Karpas-422 (cell line): Measurements from ENCODE around the gene CAMKMT. TPM values are rescaled to one million over a fixed set of nuclear protein-coding genes. Genes with fewer than 3 reads are reported as not detected.

Experiments
- DNase-seq: peaks from one replicate; pipeline ENCODE4 v3.0.0-alpha.2; 2015
- H2AFZ ChIP-seq: fragments of 200-600 bp; sonication (generic); 2 replicates; pipeline ENCODE4 v1.6.1; 2014; ENCODE audit warnings: antibody characterized with exemption, low read length, mixed read lengths
- H3K27ac ChIP-seq: fragments of 200-600 bp; sonication (generic); 2 replicates; pipeline ENCODE4 v1.5.1; 2014; ENCODE audit warnings: mild to moderate bottlenecking, low read length, moderate library complexity
- H3K27me3 ChIP-seq: fragments of 200-600 bp; sonication (generic); 2 replicates; pipeline ENCODE4 v1.6.1; 2014; ENCODE audit warnings: low read length, mixed read lengths
- H3K36me3 ChIP-seq: fragments of 200-600 bp; sonication (generic); 2 replicates; pipeline ENCODE4 v1.6.1; 2014; ENCODE audit warnings: low read length, mixed read lengths; ENCODE audit not compliant: insufficient read depth
- H3K4me1 ChIP-seq: fragments of 200-600 bp; sonication (generic); 2 replicates; pipeline ENCODE4 v1.6.1; 2014; ENCODE audit warnings: mild to moderate bottlenecking, low read length, mixed read lengths
- H3K4me2 ChIP-seq: fragments of 200-600 bp; sonication (generic); 2 replicates; pipeline ENCODE4 v1.6.1; 2014; ENCODE audit warnings: low read length, low read depth, mild to moderate bottlenecking; ENCODE audit not compliant: poor library complexity, severe bottlenecking
- H3K4me3 ChIP-seq: fragments of 200-600 bp; sonication (generic); 2 replicates; pipeline ENCODE4 v1.5.1; 2014; ENCODE audit warnings: mild to moderate bottlenecking, antibody characterized with exemption, low read length, mixed read lengths
- H3K79me2 ChIP-seq: fragments of 200-600 bp; sonication (generic); 2 replicates; pipeline ENCODE4 v1.6.1; 2014; ENCODE audit warnings: mild to moderate bottlenecking, low read length, mixed read lengths
- H3K9ac ChIP-seq: fragments of 200-600 bp; sonication (generic); 2 replicates; pipeline ENCODE4 v1.6.0; 2014; ENCODE audit warnings: low read length
- H3K9me2 ChIP-seq: fragments of 200-600 bp; sonication (generic), shearing (Covaris generic); replicated peaks from 2 replicates; pipeline ENCODE4 v1.6.0; 2014; ENCODE audit warnings: mild to moderate bottlenecking, low read length, moderate library complexity; ENCODE audit not compliant: insufficient read depth
- H3K9me3 ChIP-seq: fragments of 300-700, 200-600 bp; sonication (generic); 2 replicates; pipeline ENCODE4 v1.6.1; 2014; ENCODE audit warnings: low read length, mixed read lengths
- H4K20me1 ChIP-seq: fragments of 200-600 bp; sonication (generic); 2 replicates; pipeline ENCODE4 v1.6.1; 2014; ENCODE audit warnings: mild to moderate bottlenecking, antibody characterized with exemption, low read length, low read depth; ENCODE audit not compliant: insufficient read depth
- total RNA-seq: library from RNA; depleted of rRNA; stranded (reverse); fragments of >200 nt; shearing (Covaris generic); gene quantifications from 2 replicates; pipeline ENCODE4 v1.2.3, GENCODE V29; 2014; ENCODE audit warnings: low replicate concordance

The CAMKMT gene
- total RNA-seq, 1 experiment from 2014 or later, result 30.8 TPM

DNA sequence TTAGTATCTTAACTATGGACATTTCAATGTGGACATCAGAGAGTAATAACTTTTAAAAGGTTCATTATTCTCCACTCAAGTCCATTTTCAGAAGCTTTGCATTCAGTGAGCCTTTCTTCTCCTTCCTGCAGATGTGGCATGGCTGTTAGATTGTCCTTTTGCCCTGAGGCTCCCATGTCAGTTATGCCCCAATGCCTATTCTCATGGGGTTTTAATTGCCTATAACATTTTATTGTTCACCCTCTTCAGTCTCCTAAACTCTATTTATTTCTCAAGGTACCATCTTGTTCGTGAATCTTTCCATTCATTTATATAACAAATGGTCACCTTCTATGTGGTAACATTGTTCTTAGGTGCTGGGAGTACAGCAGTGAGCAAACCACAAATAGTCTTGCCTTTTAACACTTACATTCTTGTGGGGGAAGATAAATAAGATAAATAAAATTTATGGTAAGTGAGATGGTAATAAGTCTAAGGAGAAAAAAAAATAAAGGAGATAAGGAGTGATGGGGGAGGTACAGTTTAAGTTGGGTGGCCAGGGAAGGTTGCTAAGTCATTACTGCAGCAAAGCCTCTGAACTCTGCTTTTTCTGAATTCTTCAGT lies 301.8 kb downstream of the CAMKMT start:
- H3K9me3 ChIP-seq, result no peaks in the 10 kb centered on the region
- H2AFZ ChIP-seq, result no peak overlapping the region

DNA sequence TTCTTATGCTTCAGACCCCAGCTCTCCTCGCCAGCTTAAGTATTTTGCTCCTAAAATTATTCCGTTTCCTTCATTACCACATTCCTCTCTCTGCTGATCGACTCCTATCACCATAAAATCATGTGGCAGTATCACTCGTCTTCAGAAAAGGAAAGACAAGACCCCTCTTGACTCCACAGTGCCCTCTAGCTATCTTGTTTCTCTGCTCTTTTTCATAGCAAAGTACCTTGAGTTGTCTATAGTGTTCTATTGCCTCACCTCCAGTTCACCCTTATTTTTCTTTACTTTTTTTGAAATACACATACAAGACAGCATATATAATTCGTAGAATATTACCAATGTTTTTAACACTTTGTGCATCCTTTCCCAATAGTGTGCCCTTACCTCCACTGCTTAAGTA lies 306.6 kb downstream of the CAMKMT start:
- Histone ChIP-seq H3K27ac (no peak overlapping the region), H3K9ac (no peak overlapping the region), H3K9me2 (no peaks in the 10 kb centered on the region), H3K9me3 (no peaks in the 10 kb centered on the region), H3K4me2 (no peak overlapping the region), H3K79me2 (no peaks in the 10 kb centered on the region), H2AFZ (no peak overlapping the region), H3K4me1 (no peaks in the 10 kb centered on the region), H3K36me3 (no peaks in the 10 kb centered on the region), H4K20me1 (peaks cover 22% of the 10 kb centered on the region; the same call in 1 of the 2 replicates), H3K27me3 (no peaks in the 10 kb centered on the region), H3K4me3 (no peak overlapping the region)
- DNase-seq, result peak; percentile 71

More for the DNA sequence above, 301.8 kb downstream of the CAMKMT start:
- Histone ChIP-seq H3K27me3 (no peaks in the 10 kb centered on the region), H3K79me2 (no peaks in the 10 kb centered on the region), H3K9ac (no peak overlapping the region), H3K4me3 (no peak overlapping the region), H3K4me1 (no peaks in the 10 kb centered on the region), H3K4me2 (no peak overlapping the region), H4K20me1 (peaks cover 36% of the 10 kb centered on the region; the same call in 1 of the 2 replicates), H3K27ac (no peak overlapping the region), H3K9me2 (no peaks in the 10 kb centered on the region), H3K36me3 (no peaks in the 10 kb centered on the region)
- no peak for DNase-seq

DNA sequence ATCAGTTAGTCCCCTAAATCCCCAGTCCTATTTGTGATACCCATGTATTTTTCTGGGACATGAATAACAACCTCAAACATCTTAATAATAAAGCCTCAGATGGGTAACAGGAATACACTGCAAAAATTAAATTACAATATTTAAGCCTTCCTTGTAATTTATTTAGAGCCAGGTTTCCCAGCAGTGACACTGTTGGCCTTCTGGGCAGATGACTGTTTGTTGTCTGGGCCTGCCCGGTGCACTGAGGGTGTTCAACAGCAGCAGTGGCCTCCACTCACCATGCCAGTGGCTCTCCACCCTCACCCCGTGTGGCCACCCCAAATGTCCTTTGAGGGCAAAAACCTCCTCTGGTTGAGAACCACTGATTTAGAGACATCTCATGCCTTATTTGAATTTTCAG lies 309.5 kb downstream of the CAMKMT start:
- Histone ChIP-seq H3K9me2 (no peaks in the 10 kb centered on the region), H3K36me3 (no peaks in the 10 kb centered on the region), H3K27ac (no peak overlapping the region), H3K9me3 (no peaks in the 10 kb centered on the region), H3K4me1 (no peaks in the 10 kb centered on the region), H2AFZ (no peak overlapping the region), H4K20me1 (peaks cover 13% of the 10 kb centered on the region; the same call in 1 of the 2 replicates), H3K79me2 (no peaks in the 10 kb centered on the region), H3K4me2 (no peak overlapping the region), H3K9ac (no peak overlapping the region), H3K4me3 (no peak overlapping the region), H3K27me3 (no peaks in the 10 kb centered on the region)
- DNase-seq, result no peak

DNA sequence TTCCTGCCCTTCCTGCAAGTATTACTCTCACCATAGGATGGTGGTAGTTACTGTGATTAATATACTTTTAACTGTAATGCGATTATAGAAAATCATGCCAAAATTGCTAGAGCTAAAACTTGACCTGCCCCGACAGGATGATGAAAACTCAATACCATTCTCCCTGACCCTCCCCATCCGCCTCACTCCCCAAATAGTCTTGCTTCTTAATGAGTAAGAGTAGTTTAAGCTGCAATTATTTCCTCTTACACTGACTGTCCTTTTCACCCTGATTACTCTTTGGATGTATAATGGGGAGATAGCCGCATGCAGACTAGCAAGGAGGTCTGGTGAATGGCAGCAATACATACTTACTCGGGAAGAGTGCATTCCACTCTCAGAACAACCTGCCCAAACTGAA lies 310.2 kb downstream of the CAMKMT start:
- H2AFZ ChIP-seq, result no peak overlapping the region
- no peaks in the 10 kb centered on the region for H3K36me3 ChIP-seq
- no peak overlapping the region for H3K4me2 ChIP-seq
- H3K9me3 ChIP-seq, result no peaks in the 10 kb centered on the region
- H3K4me1 ChIP-seq, result no peaks in the 10 kb centered on the region
- H3K9me2 ChIP-seq, result no peaks in the 10 kb centered on the region
- no peaks in the 10 kb centered on the region for H3K79me2 ChIP-seq
- no peak overlapping the region for H3K9ac ChIP-seq
- no peak overlapping the region for H3K27ac ChIP-seq
- DNase-seq, result no peak
- H3K4me3 ChIP-seq, result no peak overlapping the region
- H4K20me1 ChIP-seq, result peaks cover 12% of the 10 kb centered on the region; the same call in 1 of the 2 replicates
- H3K27me3 ChIP-seq, result no peaks in the 10 kb centered on the region

DNA sequence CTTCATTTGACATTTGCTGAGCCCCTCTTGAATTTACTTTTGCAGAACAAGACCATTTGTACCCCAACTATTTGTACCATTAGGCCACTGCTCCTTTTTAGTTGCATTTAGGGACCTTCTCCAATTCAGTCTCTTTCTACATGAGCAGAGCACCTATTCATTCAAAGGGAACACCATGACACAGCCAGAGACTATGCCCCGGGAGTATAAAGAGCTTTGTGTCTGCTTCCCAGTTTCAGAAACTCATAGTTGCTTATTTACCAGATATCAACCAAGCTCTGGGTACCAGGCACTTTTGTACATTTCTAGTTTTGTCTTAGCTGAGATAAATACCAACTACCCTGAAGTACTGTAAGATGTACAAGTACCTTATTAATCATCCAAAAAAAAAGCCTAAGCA lies 310.7 kb downstream of the CAMKMT start:
- Histone ChIP-seq H3K9me2 (no peaks in the 10 kb centered on the region), H3K4me3 (no peak overlapping the region), H3K27ac (no peak overlapping the region), H3K4me2 (no peak overlapping the region), H3K9ac (no peak overlapping the region), H4K20me1 (peaks cover 10% of the 10 kb centered on the region; the same call in 1 of the 2 replicates), H2AFZ (no peak overlapping the region), H3K79me2 (no peaks in the 10 kb centered on the region), H3K27me3 (no peaks in the 10 kb centered on the region), H3K4me1 (no peaks in the 10 kb centered on the region), H3K36me3 (no peaks in the 10 kb centered on the region), H3K9me3 (no peaks in the 10 kb centered on the region)
- no peak for DNase-seq

DNA sequence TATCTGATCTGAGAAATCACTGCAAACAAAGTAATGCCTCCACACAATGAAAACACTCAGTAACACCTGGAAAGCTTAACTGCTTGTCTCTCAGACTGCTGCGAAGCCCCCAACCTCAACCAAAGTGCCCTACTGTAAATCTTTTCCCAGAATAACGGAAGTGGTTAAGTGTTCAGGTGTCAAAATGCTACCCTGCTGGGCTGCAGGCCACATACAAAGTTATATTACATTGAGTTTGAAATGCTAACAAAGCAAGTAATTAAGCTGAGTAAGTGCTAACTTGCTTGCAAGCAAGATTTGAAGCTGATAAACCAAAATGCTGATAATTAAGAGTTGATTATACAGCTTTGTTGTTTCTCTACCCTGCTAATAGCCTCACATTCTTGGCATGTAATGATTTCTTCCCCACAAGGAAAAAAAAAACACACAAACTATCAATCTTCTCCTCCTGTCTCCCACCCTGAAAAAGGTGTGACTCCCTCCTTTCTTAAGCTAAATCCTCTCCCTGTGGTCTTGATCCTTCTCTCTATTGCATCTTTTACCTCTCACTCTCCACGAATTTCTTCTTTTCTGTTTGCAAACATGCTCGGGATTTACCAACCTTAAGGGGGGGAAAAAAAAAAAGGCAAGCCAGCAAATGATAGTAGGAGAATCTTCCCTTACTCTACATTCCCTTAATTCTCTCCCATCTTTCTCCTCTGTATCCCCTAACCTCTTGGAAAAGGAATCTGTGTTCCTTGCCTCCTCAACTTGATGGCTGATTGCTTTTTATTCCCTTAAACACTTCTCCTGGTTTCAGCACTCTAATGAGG lies 312.9 kb downstream of the CAMKMT start:
- H3K4me1 ChIP-seq, result no peaks in the 10 kb centered on the region
- H3K27ac ChIP-seq, result no peak overlapping the region
- H3K9me3 ChIP-seq, result no peaks in the 10 kb centered on the region
- DNase-seq, result no peak
- no peak overlapping the region for H3K4me3 ChIP-seq
- H3K36me3 ChIP-seq, result no peaks in the 10 kb centered on the region
- H3K9me2 ChIP-seq, result no peaks in the 10 kb centered on the region
- H3K9ac ChIP-seq, result no peak overlapping the region
- H3K4me2 ChIP-seq, result no peak overlapping the region
- H3K79me2 ChIP-seq, result no peaks in the 10 kb centered on the region
- no peaks in the 10 kb centered on the region for H3K27me3 ChIP-seq
- no peak overlapping the region for H2AFZ ChIP-seq
- 0 out of 2 replicates have a peak, but pooled peaks cover 3% of the 10 kb centered on the region for H4K20me1 ChIP-seq

DNA sequence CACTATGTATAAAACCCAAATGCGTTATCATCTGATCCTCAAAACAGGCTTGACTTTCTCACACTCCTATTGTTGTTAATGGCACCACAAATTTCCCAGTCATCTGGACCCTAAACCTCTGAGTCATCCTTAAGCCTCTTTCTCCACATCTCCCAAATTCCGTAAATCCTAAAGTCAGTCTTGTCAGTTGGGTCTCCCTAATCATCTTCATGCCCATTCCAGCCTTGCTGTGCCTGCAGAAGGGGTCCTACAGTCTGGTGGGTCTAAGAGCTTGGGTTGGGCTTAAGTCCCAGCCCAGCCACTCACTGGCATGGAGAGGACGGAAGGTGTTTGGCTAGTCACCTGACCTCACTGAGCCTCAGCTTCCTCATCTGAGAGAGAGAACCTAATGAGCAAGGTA lies 314.6 kb downstream of the CAMKMT start:
- Histone ChIP-seq H3K36me3 (no peaks in the 10 kb centered on the region), H3K9ac (no peak overlapping the region), H3K4me2 (no peak overlapping the region), H2AFZ (no peak overlapping the region), H3K79me2 (no peaks in the 10 kb centered on the region), H3K9me2 (no peaks in the 10 kb centered on the region), H3K4me1 (no peaks in the 10 kb centered on the region), H4K20me1 (peaks cover 11% of the 10 kb centered on the region; the same call in 1 of the 2 replicates), H3K9me3 (no peaks in the 10 kb centered on the region), H3K4me3 (no peak overlapping the region), H3K27me3 (no peaks in the 10 kb centered on the region), H3K27ac (no peak overlapping the region)
- DNase-seq, result no peak

DNA sequence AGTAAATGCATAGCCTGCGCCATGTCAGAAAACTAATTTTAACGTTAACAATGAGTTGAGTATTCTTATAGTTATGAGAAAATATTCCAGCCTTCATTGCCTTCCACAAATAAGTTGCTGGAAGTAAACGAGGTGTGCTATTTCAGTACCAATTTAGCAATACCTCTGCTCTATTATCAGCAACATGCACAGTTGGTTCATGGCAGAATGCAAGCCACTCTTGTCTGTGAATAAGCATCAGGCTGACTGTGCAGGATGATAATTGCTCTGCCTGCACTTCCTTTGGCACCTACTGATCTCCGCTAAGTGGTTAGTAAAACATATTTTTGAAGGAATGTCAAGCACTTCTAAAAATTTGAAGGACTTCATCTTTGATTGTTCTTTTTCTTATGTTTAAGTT lies 317.8 kb downstream of the CAMKMT start:
- Histone ChIP-seq H3K27ac (no peak overlapping the region), H3K36me3 (no peaks in the 10 kb centered on the region), H3K4me1 (no peaks in the 10 kb centered on the region), H3K9ac (no peak overlapping the region), H3K79me2 (no peaks in the 10 kb centered on the region), H3K4me3 (no peak overlapping the region), H2AFZ (no peak overlapping the region), H3K4me2 (no peak overlapping the region), H3K9me2 (no peaks in the 10 kb centered on the region), H3K9me3 (no peaks in the 10 kb centered on the region), H4K20me1 (peaks cover 16% of the 10 kb centered on the region; the same call in 1 of the 2 replicates), H3K27me3 (no peaks in the 10 kb centered on the region)
- no peak for DNase-seq
